Suprapubic skin (tissue), 3 donors: Measurements from ENCODE around the gene ZFAND2B.

ENCODE experiments used
- CTCF ChIP-seq, 2 donors: fragments of 200-600 bp in 1 of 2; fragments of 450-650 bp in 1 of 2; sonication (generic) in 1 of 2; IDR thresholded peaks; one replicate each; pipeline ENCODE4 v1.5.1; 2016 to 2019; ENCODE audit warnings: antibody characterized with exemption in 2 of 2, mild to moderate bottlenecking in 1 of 2, moderate library complexity in 1 of 2
- POLR2AphosphoS5 ChIP-seq, 3 donors: sonication (generic); formaldehyde crosslinking; IDR thresholded peaks; one replicate each; pipeline ENCODE4 v1.6.1; 2017; ENCODE audit warnings: antibody characterized with exemption in 3 of 3

GRCh38 chr2:219209236-219210195 is 2.9 kb downstream of the ZFAND2B start:
- TF ChIP-seq CTCF (IDR thresholded peaks at IDR 0.05) (no peak), POLR2AphosphoS5 (IDR thresholded peaks at IDR 0.05) (no peak)
